ENCODE results near the gene KHDC4. TPM values are rescaled to one million over a fixed set of nuclear protein-coding genes. Genes with fewer than 3 reads are reported as not detected.

The KHDC4 gene
- total RNA-seq, 1 experiment from 2014 or later: 90.9 TPM

GRCh38 chr1:155973723-155974122 lies 39.5 kb upstream of the KHDC4 start:
- intact Hi-C loops (cut with micrococcal nuclease): loop anchor here (1.0 kb wide), 1 partner anchor 10 kb away; no protein-coding TSS in a partner anchor
- no peak for TF ChIP-seq CTCF (IDR thresholded peaks at IDR 0.05; ENCODE audit: unreplicated experiment)
- Mint-ChIP-seq H3K4me3 (ENCODE audit: unreplicated experiment) (no peak overlapping the region), H3K4me1 (ENCODE audit: insufficient read depth, unreplicated experiment) (peaks cover 71% of the 10 kb centered on the region), H3K27me3 (ENCODE audit: insufficient read depth, unreplicated experiment) (no peaks in the 10 kb centered on the region), H3K36me3 (ENCODE audit: insufficient read depth, unreplicated experiment) (peaks cover 42% of the 10 kb centered on the region), H3K9me3 (ENCODE audit: unreplicated experiment) (no peaks in the 10 kb centered on the region), H3K27ac (ENCODE audit: low read depth, unreplicated experiment) (peak overlapping the region; percentile 90)
- ChIA-PET POLR2A (interaction anchor here (3.1 to 13.3 kb wide), 4 partner anchors 9 to 41 kb away, joined by 14 to 294 read pairs (median 228); partner anchors contain the start of genes KHDC4 and RXFP4), CTCF (interaction anchor here (0.5 to 9.9 kb wide), 11 partner anchors 10 to 119 kb away, joined by 3 to 73 read pairs (median 5); no protein-coding TSS in a partner anchor)
- BruUV-seq (replicated peaks): no TSS peak
- DNase-seq (ENCODE audit: unreplicated experiment): no peak

- CTCF ChIA-PET: interaction anchor here (0.6 to 9.9 kb wide), 3 partner anchors 10 to 509 kb away, joined by 3 to 73 read pairs (median 3); no protein-coding TSS in a partner anchor
- H3K4me1 Mint-ChIP-seq (ENCODE audit: insufficient read depth, unreplicated experiment): peaks cover 71% of the 10 kb centered on the region
- H3K9me3 Mint-ChIP-seq (ENCODE audit: unreplicated experiment): no peaks in the 10 kb centered on the region
- no peaks in the 10 kb centered on the region for H3K27me3 Mint-ChIP-seq (ENCODE audit: insufficient read depth, unreplicated experiment)
- TF ChIP-seq CTCF (IDR thresholded peaks at IDR 0.05; ENCODE audit: unreplicated experiment): no peak
- H3K36me3 Mint-ChIP-seq (ENCODE audit: insufficient read depth, unreplicated experiment): peaks cover 52% of the 10 kb centered on the region
- no peak overlapping the region for H3K4me3 Mint-ChIP-seq (ENCODE audit: unreplicated experiment)
- POLR2A ChIA-PET: interaction anchor here (0.6 to 13.3 kb wide), 5 partner anchors 8 to 40 kb away, joined by 4 to 294 read pairs (median 196); partner anchors contain the start of genes KHDC4 and RXFP4
- no peak for DNase-seq (ENCODE audit: unreplicated experiment)
- BruUV-seq (replicated peaks): no TSS peak
- intact Hi-C loops (cut with micrococcal nuclease): no loop called here
- H3K27ac Mint-ChIP-seq (ENCODE audit: low read depth, unreplicated experiment): peak overlapping the region; percentile 81
Measured at GRCh38 chr1:155971910-155972809, 37.9 kb upstream of the KHDC4 start.

GRCh38 chr1:155970531-155971167 lies 36.4 kb upstream of the KHDC4 start:
- intact Hi-C loops (cut with micrococcal nuclease): no loop called here
- POLR2A ChIA-PET: interaction anchor here (0.7 to 1.7 kb wide), 3 partner anchors 9 to 36 kb away, joined by 3 to 6 read pairs (median 4); no protein-coding TSS in a partner anchor
- CTCF ChIA-PET: interaction anchor here (0.6 to 0.8 kb wide), 2 partner anchors 25 to 35 kb away, joined by 3 read pairs; no protein-coding TSS in a partner anchor
- H3K4me3 Mint-ChIP-seq (ENCODE audit: unreplicated experiment): no peak overlapping the region
- peak; percentile 75 for DNase-seq (ENCODE audit: unreplicated experiment)
- peaks cover 56% of the 10 kb centered on the region for H3K4me1 Mint-ChIP-seq (ENCODE audit: insufficient read depth, unreplicated experiment)
- H3K27me3 Mint-ChIP-seq (ENCODE audit: insufficient read depth, unreplicated experiment): no peaks in the 10 kb centered on the region
- no TSS peak for BruUV-seq (replicated peaks)
- no peak for TF ChIP-seq CTCF (IDR thresholded peaks at IDR 0.05; ENCODE audit: unreplicated experiment)
- peaks cover 59% of the 10 kb centered on the region for H3K36me3 Mint-ChIP-seq (ENCODE audit: insufficient read depth, unreplicated experiment)
- H3K9me3 Mint-ChIP-seq (ENCODE audit: unreplicated experiment): no peaks in the 10 kb centered on the region
- H3K27ac Mint-ChIP-seq (ENCODE audit: low read depth, unreplicated experiment): peak overlapping the region; percentile 46
